Mesendoderm (in vitro differentiated cells): ENCODE measurements around the gene DELE1.
A peak's percentile ranks its signal among the peaks of the same experiment; 100 is the strongest.

Experiments
- DNase-seq: peaks from one replicate; pipeline ENCODE4 v3.0.0; 2013
- H2AK5ac ChIP-seq: 2 replicates; pipeline ENCODE4 v1.6.1; 2013; ENCODE audit warnings: low read length, inconsistent platforms
- H2BK120ac ChIP-seq: 2 replicates; pipeline ENCODE4 v1.6.1; 2013; ENCODE audit warnings: low read depth, mild to moderate bottlenecking, low read length, moderate library complexity, mixed read lengths
- H2BK15ac ChIP-seq: replicated peaks from 2 replicates; pipeline ENCODE4 v1.6.1; 2013; ENCODE audit warnings: low read depth, mild to moderate bottlenecking, moderate library complexity
- H2BK5ac ChIP-seq: 2 replicates; pipeline ENCODE4 v1.6.1; 2013; ENCODE audit warnings: low read length, inconsistent platforms
- H3K18ac ChIP-seq: 2 replicates; pipeline ENCODE4 v1.6.1; 2013; ENCODE audit warnings: mild to moderate bottlenecking, low read length, mixed read lengths
- H3K23ac ChIP-seq: one replicate; pipeline ENCODE4 v1.6.1; 2013; ENCODE audit warnings: low read length
- H3K27ac ChIP-seq: 2 replicates; pipeline ENCODE4 v1.5.1; 2013; ENCODE audit warnings: low read depth, mild to moderate bottlenecking, inconsistent platforms, low read length, moderate library complexity
- H3K27me3 ChIP-seq: 2 replicates; pipeline ENCODE4 v1.6.1; 2013; ENCODE audit warnings: low read length, control low read depth, mild to moderate bottlenecking, inconsistent platforms; ENCODE audit not compliant: insufficient read depth, poor library complexity
- H3K36me3 ChIP-seq: 2 replicates; pipeline ENCODE4 v1.6.1; 2013; ENCODE audit warnings: low read length, inconsistent platforms; ENCODE audit not compliant: control insufficient read depth, insufficient read depth
- H3K4ac ChIP-seq: one replicate; pipeline ENCODE4 v1.6.1; 2013; ENCODE audit warnings: low read depth, mild to moderate bottlenecking, low read length, moderate library complexity
- H3K4me1 ChIP-seq: 2 replicates; pipeline ENCODE4 v1.6.1; 2013; ENCODE audit warnings: low read depth, low read length, inconsistent platforms; ENCODE audit not compliant: control insufficient read depth
- H3K4me2 ChIP-seq: 2 replicates; pipeline ENCODE4 v1.6.1; 2013; ENCODE audit warnings: low read length
- H3K4me3 ChIP-seq: 2 replicates; pipeline ENCODE4 v1.5.1; 2013; ENCODE audit warnings: mild to moderate bottlenecking, low read length
- H3K56ac ChIP-seq: one replicate; pipeline ENCODE4 v1.6.1; 2013; ENCODE audit warnings: low read length
- H3K79me1 ChIP-seq: 2 replicates; pipeline ENCODE4 v1.6.1; 2013; ENCODE audit warnings: low read length, inconsistent platforms
- H3K79me2 ChIP-seq: 2 replicates; pipeline ENCODE4 v1.6.1; 2013; ENCODE audit warnings: mild to moderate bottlenecking, low read length; ENCODE audit not compliant: control insufficient read depth, insufficient read depth
- H3K9ac ChIP-seq: 2 replicates; pipeline ENCODE4 v1.6.1; 2013; ENCODE audit warnings: low read length, inconsistent platforms
- H4K5ac ChIP-seq: one replicate; pipeline ENCODE4 v1.6.1; 2013; ENCODE audit warnings: low read length
- H4K8ac ChIP-seq: one replicate; pipeline ENCODE4 v1.6.1; 2013; ENCODE audit warnings: low read depth, mild to moderate bottlenecking, control low read depth, low read length, moderate library complexity
- WGBS: extraction: QIAGEN DNeasy Blood & Tissue Kit; methylation state at CpG from one replicate; pipeline ENCODE4 v1.1.7; 2013; ENCODE audit warnings: low lambda C conversion rate, missing lambda C conversion rate; ENCODE audit not compliant: insufficient coverage; ENCODE audit errors: extremely low coverage; 5-methylcytosine and 5-hydroxymethylcytosine counted together

Gene DELE1

DNA sequence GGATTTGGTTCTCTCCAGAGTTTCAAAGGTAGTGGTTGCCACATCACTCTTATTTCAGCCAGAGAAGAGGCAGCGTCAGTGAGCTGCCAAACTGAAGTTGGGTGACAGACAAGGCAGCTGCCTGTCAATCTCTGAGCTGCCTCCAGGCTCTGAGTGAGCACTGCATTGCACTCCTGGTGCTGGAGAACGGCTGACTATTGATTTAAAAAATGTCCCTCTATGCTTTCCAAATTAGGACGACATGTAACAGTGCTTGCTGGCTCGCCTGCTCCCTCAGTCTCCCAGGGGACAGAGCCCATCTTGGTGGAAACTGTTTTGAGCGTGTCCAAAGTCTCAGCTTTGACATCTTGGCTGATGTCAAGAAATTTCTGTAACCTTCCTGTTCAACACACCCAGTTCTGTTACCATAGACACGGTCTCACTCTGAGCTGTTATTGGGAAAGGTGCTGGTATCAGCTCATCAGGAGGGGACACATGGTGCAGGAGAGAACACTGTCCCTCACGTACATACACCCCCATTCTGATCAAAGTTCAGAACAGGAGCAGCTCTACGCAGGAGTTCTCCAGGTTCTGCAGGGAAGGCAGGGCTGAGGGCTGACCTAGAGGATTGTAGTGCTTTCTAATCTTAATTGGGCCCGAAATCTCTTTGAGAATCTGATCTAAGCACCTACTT lies 18.6 kb downstream of the DELE1 start:
- Histone ChIP-seq H2BK120ac (no peak overlapping the region), H3K4me1 (no peaks in the 10 kb centered on the region), H4K5ac (no peak overlapping the region), H3K79me1 (no peaks in the 10 kb centered on the region), H3K4me3 (no peak overlapping the region), H3K9ac (no peak overlapping the region), H3K23ac (no peak overlapping the region), H2BK5ac (no peak overlapping the region), H3K18ac (no peak overlapping the region), H3K4ac (no peak overlapping the region), H3K4me2 (no peak overlapping the region), H3K56ac (no peak overlapping the region), H2BK15ac (no peak overlapping the region), H3K27me3 (no peaks in the 10 kb centered on the region), H3K79me2 (no peaks in the 10 kb centered on the region), H4K8ac (no peak overlapping the region), H3K27ac (no peak overlapping the region), H2AK5ac (no peak overlapping the region), H3K36me3 (peaks cover 5% of the 10 kb centered on the region)
- no peak for DNase-seq
- WGBS, result no CpG with 5 or more reads among the region's 9 CpGs

DNA sequence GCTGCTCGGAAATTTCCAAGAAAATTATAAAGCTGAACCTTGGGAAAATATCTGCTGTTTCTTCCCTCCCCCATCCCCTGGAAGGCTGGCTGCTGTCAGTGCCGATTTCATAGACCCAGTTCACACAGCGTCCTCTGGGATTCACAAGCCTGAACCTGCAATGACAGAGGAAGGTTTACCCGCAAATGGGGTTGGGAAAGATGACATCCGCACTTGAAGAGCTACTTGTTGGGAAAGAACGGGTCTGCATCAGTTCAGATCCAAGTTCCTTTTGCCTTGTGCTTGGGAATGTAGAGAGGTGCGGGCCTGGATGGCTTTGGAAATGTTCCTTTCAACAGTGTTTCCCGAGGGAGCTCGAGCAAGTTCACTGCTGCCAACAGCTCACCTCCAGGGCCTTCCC lies 20.4 kb downstream of the DELE1 start:
- WGBS, result no CpG with 5 or more reads among the region's 9 CpGs
- no peak overlapping the region for H4K5ac ChIP-seq
- no peak for DNase-seq

GRCh38 chr5:141945511-141946051 lies 21.9 kb downstream of the DELE1 start:
- Histone ChIP-seq H2BK120ac (no peak overlapping the region), H4K5ac (no peak overlapping the region), H3K79me2 (no peaks in the 10 kb centered on the region), H2AK5ac (no peak overlapping the region), H3K4ac (no peak overlapping the region), H2BK5ac (no peak overlapping the region), H2BK15ac (no peak overlapping the region), H3K36me3 (no peaks in the 10 kb centered on the region), H4K8ac (no peak overlapping the region), H3K27ac (no peak overlapping the region), H3K23ac (no peak overlapping the region), H3K4me1 (no peaks in the 10 kb centered on the region), H3K9ac (no peak overlapping the region), H3K56ac (peak overlapping the region; percentile 54), H3K4me2 (no peak overlapping the region), H3K79me1 (no peaks in the 10 kb centered on the region), H3K4me3 (no peak overlapping the region), H3K18ac (no peak overlapping the region), H3K27me3 (no peaks in the 10 kb centered on the region)
- WGBS, result no CpG with 5 or more reads among the region's 25 CpGs
- peak; percentile 37 for DNase-seq

More for the DNA sequence above, 20.4 kb downstream of the DELE1 start:
- Histone ChIP-seq H2BK120ac (no peak overlapping the region), H3K9ac (no peak overlapping the region), H3K4me1 (no peaks in the 10 kb centered on the region), H3K4ac (no peak overlapping the region), H4K8ac (no peak overlapping the region), H3K27me3 (no peaks in the 10 kb centered on the region), H2BK5ac (no peak overlapping the region), H3K18ac (no peak overlapping the region), H3K27ac (no peak overlapping the region), H2AK5ac (no peak overlapping the region), H3K36me3 (peaks cover 3% of the 10 kb centered on the region), H3K79me1 (no peaks in the 10 kb centered on the region), H3K4me2 (no peak overlapping the region), H3K23ac (no peak overlapping the region), H3K4me3 (no peak overlapping the region), H3K79me2 (no peaks in the 10 kb centered on the region), H3K56ac (no peak overlapping the region), H2BK15ac (no peak overlapping the region)

DNA sequence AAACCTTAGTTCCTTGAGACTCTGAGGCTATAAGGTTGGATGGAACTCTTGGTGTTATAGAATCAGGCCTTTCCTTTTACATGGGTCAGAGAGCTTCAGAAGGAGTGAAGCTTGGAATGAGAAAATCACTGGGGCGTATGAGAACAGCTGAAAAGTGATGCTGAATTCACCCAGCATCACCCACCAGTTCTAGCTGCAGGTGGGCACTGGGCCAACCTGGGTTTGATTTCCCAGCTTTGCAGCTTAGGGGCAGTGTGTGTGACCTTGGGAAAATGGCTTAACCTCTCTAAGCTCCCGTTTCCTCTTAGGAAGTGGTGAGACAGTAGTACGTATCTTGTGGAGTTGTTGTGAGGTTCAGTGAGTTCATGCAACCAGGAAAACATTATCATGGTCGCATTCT lies 23.6 kb downstream of the DELE1 start:
- Histone ChIP-seq H3K79me1 (no peaks in the 10 kb centered on the region), H4K8ac (no peak overlapping the region), H3K9ac (no peak overlapping the region), H3K4ac (no peak overlapping the region), H2BK5ac (no peak overlapping the region), H3K4me1 (no peaks in the 10 kb centered on the region), H3K23ac (no peak overlapping the region), H3K27me3 (no peaks in the 10 kb centered on the region), H3K18ac (no peak overlapping the region), H2AK5ac (no peak overlapping the region), H3K4me3 (no peak overlapping the region), H3K79me2 (no peaks in the 10 kb centered on the region), H2BK120ac (no peak overlapping the region), H3K27ac (no peak overlapping the region), H3K56ac (no peak overlapping the region), H2BK15ac (no peak overlapping the region), H3K4me2 (no peak overlapping the region), H3K36me3 (no peaks in the 10 kb centered on the region), H4K5ac (no peak overlapping the region)
- no CpG with 5 or more reads among the region's 4 CpGs for WGBS
- no peak for DNase-seq

GRCh38 chr5:141948812-141949211 lies 25.1 kb downstream of the DELE1 start:
- no peak overlapping the region for H3K9ac ChIP-seq
- H3K79me2 ChIP-seq, result no peaks in the 10 kb centered on the region
- no peak overlapping the region for H4K8ac ChIP-seq
- H2BK5ac ChIP-seq, result no peak overlapping the region
- no peak overlapping the region for H4K5ac ChIP-seq
- no peaks in the 10 kb centered on the region for H3K27me3 ChIP-seq
- no peak overlapping the region for H3K4me3 ChIP-seq
- H3K79me1 ChIP-seq, result no peaks in the 10 kb centered on the region
- H3K4ac ChIP-seq, result no peak overlapping the region
- H2AK5ac ChIP-seq, result no peak overlapping the region
- H2BK15ac ChIP-seq, result no peak overlapping the region
- no peaks in the 10 kb centered on the region for H3K36me3 ChIP-seq
- H3K27ac ChIP-seq, result no peak overlapping the region
- H3K4me1 ChIP-seq, result no peaks in the 10 kb centered on the region
- no peak overlapping the region for H3K18ac ChIP-seq
- no peak overlapping the region for H3K23ac ChIP-seq
- H3K56ac ChIP-seq, result no peak overlapping the region
- H2BK120ac ChIP-seq, result no peak overlapping the region
- no CpG with 5 or more reads among the region's 2 CpGs for WGBS
- no peak overlapping the region for H3K4me2 ChIP-seq
- DNase-seq, result no peak

DNA sequence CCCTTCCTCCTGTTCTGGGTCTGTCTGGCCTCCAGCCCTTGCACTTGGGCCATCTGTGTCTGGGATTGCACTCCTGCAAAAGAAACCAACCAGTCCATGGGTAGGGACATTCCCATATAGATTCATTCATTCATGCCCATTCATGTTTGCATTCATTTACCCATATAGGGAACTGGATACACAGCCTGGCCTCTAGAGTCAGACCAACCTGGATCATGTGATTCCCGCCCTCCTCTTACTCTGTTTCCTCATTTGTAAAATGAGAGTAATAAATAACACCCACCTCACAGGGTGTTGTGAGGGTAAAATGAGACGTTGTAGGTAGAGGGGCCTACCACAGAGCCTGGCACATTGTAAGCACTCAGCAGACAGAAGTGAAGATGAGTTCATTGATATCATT lies 25.8 kb downstream of the DELE1 start:
- Histone ChIP-seq H3K9ac (no peak overlapping the region), H2AK5ac (no peak overlapping the region), H2BK5ac (no peak overlapping the region), H3K79me1 (no peaks in the 10 kb centered on the region), H3K4me2 (no peak overlapping the region), H2BK120ac (no peak overlapping the region), H3K27me3 (no peaks in the 10 kb centered on the region), H4K5ac (no peak overlapping the region), H3K23ac (no peak overlapping the region), H3K4me1 (no peaks in the 10 kb centered on the region), H3K4me3 (no peak overlapping the region), H3K4ac (no peak overlapping the region), H3K36me3 (no peaks in the 10 kb centered on the region), H2BK15ac (no peak overlapping the region), H3K18ac (no peak overlapping the region), H3K27ac (no peak overlapping the region), H4K8ac (no peak overlapping the region), H3K79me2 (no peaks in the 10 kb centered on the region), H3K56ac (no peak overlapping the region)
- DNase-seq, result no peak
- no CpG with 5 or more reads among the region's 2 CpGs for WGBS
